GM12878 (cell line): ENCODE data around the gene RBM8A. TPM values are rescaled to one million over a fixed set of nuclear protein-coding genes. Genes with fewer than 3 reads are reported as not detected.

ENCODE experiments used
- ATAC-seq: fragments of 200-7000 bp; cut with Tn5 transposase; 3 replicates; pipeline ENCODE4 v1.9.1; 2020; ENCODE audit warnings: mild to moderate bottlenecking, moderate library complexity
- BruUV-seq: library from RNA; stranded (reverse); fragments of 400-500 nt; replicated peaks from 2 replicates; lab custom pipeline; 2021; lab: Mats Ljungman, UMichigan
- CTCF ChIA-PET: fragments of 300-600 bp; sonication (Branson Sonifier 250); formaldehyde crosslinking; extraction: SDS; loops from one replicate; lab custom pipeline; 2021; ENCODE audit warnings: inconsistent platforms; lab: Yijun Ruan, JAX
- POLR2A ChIA-PET: fragments of 350-600 bp; formaldehyde crosslinking; extraction: SDS; loops from one replicate; lab custom pipeline; 2021; ENCODE audit warnings: inconsistent platforms; lab: Charles Lee
- RAD21 ChIA-PET: fragments of 300-600 bp; sonication (Branson Sonifier 250); formaldehyde crosslinking; loops from one replicate; lab custom pipeline; 2023; ENCODE audit warnings: antibody characterized with exemption; ENCODE audit not compliant: unreplicated experiment; lab: Charles Lee
- SMC1A ChIA-PET: fragments of 300-600 bp; sonication (Branson Sonifier 250); formaldehyde crosslinking; loops from one replicate; lab custom pipeline; 2023; ENCODE audit not compliant: unreplicated experiment, uncharacterized antibody; lab: Charles Lee
- DNase-seq: peaks from one replicate; pipeline ENCODE4 v3.0.0-alpha.2; 2011; ENCODE audit warnings: low read depth, low spot score
- FAIRE-seq: peaks from 3 replicates; lab custom pipeline; 2011; peaks lifted over from hg19 to GRCh38; lab: Jason Lieb, UNC
- H2AFZ ChIP-seq: 2 replicates; pipeline ENCODE4 v1.6.0; 2011; ENCODE audit warnings: low read depth, low read length, control low read depth; ENCODE audit not compliant: control insufficient read depth
- H3K27ac ChIP-seq: 2 replicates; pipeline ENCODE4 v1.5.1; 2011; ENCODE audit warnings: control low read depth; ENCODE audit not compliant: control insufficient read depth, insufficient read depth
- H3K27me3 ChIP-seq, 2 experiments: replicated peaks in 1 of 2; 2 replicates each; pipeline versions ENCODE4 v1.6.0 to v1.6.1; 2011; ENCODE audit warnings: low read length in 1 of 2; ENCODE audit not compliant: control insufficient read depth in 2 of 2, insufficient read depth in 2 of 2
- H3K36me3 ChIP-seq, 2 experiments: 2 replicates each; pipeline ENCODE4 v1.5.1; 2011; ENCODE audit warnings: low read length in 1 of 2; ENCODE audit not compliant: control insufficient read depth in 2 of 2, insufficient read depth in 2 of 2
- H3K4me1 ChIP-seq: 2 replicates; pipeline ENCODE4 v1.6.1; 2011; ENCODE audit warnings: mild to moderate bottlenecking, low read length, moderate library complexity, mixed read lengths; ENCODE audit not compliant: control insufficient read depth, insufficient read depth
- H3K4me2 ChIP-seq: 2 replicates; pipeline ENCODE4 v1.6.0; 2011; ENCODE audit warnings: control low read depth; ENCODE audit not compliant: control insufficient read depth, insufficient read depth
- H3K4me3 ChIP-seq: fragments of 200-600 bp; sonication (generic); 2 replicates; pipeline ENCODE4 v1.5.1; 2016
- H3K79me2 ChIP-seq: 2 replicates; pipeline ENCODE4 v1.6.0; 2011; ENCODE audit warnings: low read length; ENCODE audit not compliant: control insufficient read depth, insufficient read depth
- H3K9ac ChIP-seq: 2 replicates; pipeline ENCODE4 v1.8.0; 2011; ENCODE audit warnings: low read length, control low read depth, mixed read lengths; ENCODE audit not compliant: control insufficient read depth, insufficient read depth
- H3K9me3 ChIP-seq: replicated peaks from 3 replicates; pipeline ENCODE4 v1.5.1; 2011; ENCODE audit warnings: mild to moderate bottlenecking, low read length; ENCODE audit not compliant: control insufficient read depth, insufficient read depth
- H4K20me1 ChIP-seq: 2 replicates; pipeline ENCODE4 v1.6.0; 2011; ENCODE audit not compliant: control insufficient read depth, insufficient read depth
- BCL11A ChIP-seq: IDR thresholded peaks from 2 replicates; pipeline ENCODE4 v1.6.1; 2011; ENCODE audit warnings: low read depth, low read length
- POLR2A ChIP-seq: IDR thresholded peaks from 2 replicates; pipeline ENCODE4 v1.6.1; 2011; ENCODE audit warnings: low read depth, mild to moderate bottlenecking, low read length
- SRF ChIP-seq, 2 experiments: IDR thresholded peaks; 2 replicates each; pipeline ENCODE4 v1.6.1; 2011; ENCODE audit warnings: low read depth in 2 of 2, low read length in 2 of 2, mild to moderate bottlenecking in 1 of 2, moderate library complexity in 1 of 2
- SUPT20H ChIP-seq: IDR thresholded peaks from 2 replicates; pipeline ENCODE4 v1.6.1; 2011; ENCODE audit warnings: low read depth, mild to moderate bottlenecking, low read length, moderate library complexity, borderline replicate concordance; ENCODE audit not compliant: control insufficient read depth
- WRNIP1 ChIP-seq: IDR thresholded peaks from 2 replicates; pipeline ENCODE4 v1.6.1; 2011; ENCODE audit warnings: low read depth, low read length, improper control_type of control experiment, borderline replicate concordance
- YY1 ChIP-seq: IDR thresholded peaks from 2 replicates; pipeline ENCODE4 v1.6.1; 2011; ENCODE audit warnings: low read depth, mild to moderate bottlenecking, low read length
- WGBS: methylation state at CpG from one replicate; pipeline ENCODE4 v1.1.6; 2016; ENCODE audit warnings: low lambda C conversion rate; ENCODE audit not compliant: insufficient replicate concordance, insufficient coverage; ENCODE audit errors: missing lambda C conversion rate; 5-methylcytosine and 5-hydroxymethylcytosine counted together
- in situ Hi-C: fragments of 300-500 bp; cut with MboI; formaldehyde crosslinking; loops from 9 replicates; pipeline ENCODE4 v1.14.3; 2018; ENCODE audit warnings: mixed read lengths
- intact Hi-C: fragments of 100-400 bp; cut with micrococcal nuclease; formaldehyde crosslinking; loops from one replicate; pipeline ENCODE4 v1.14.2; 2022; ENCODE audit not compliant: unreplicated experiment
- polyA plus RNA-seq, 11 experiments: library from polyadenylated mRNA; depleted of rRNA in 4 of 11; unstranded in 6 of 11; stranded (reverse) in 5 of 11; fragments of >200 nt; fragmentation: Nextera tagmentation in 4 of 11; fragmentation: Illumina TruSeq in 1 of 11; extraction: Ambion mirVana in 4 of 11; extraction: Trizol in 1 of 11; gene quantifications; 1 replicate in 1 of 11; 2 replicates in 10 of 11; pipeline versions ENCODE4 v1.2.1 to v1.2.3, GENCODE V29; 2011 to 2016; ENCODE audit warnings: inconsistent platforms in 2 of 11, missing spikeins in 2 of 11, low read depth in 1 of 11
- total RNA-seq, 4 experiments: library from RNA; depleted of rRNA in 3 of 4; stranded (reverse); fragments of >200 nt in 3 of 4; fragmentation: Illumina TruSeq in 1 of 4; extraction: Trizol in 1 of 4; gene quantifications; 2 replicates each; pipeline versions ENCODE4 v1.2.1 to v1.2.3, GENCODE V29; 2013 to 2021
- TF ChIP-seq, protein P1 (sequence below): IDR thresholded peaks from 2 replicates; pipeline ENCODE4 v1.6.1; 2012; ENCODE audit warnings: low read length, inconsistent platforms

The RBM8A gene
- total and polyA plus RNA-seq, 10 of the 15 experiments (the other 5 are each of a cell fraction or from before 2014, with no cell fraction given) = 110 to 1,248 (median 248) TPM

DNA sequence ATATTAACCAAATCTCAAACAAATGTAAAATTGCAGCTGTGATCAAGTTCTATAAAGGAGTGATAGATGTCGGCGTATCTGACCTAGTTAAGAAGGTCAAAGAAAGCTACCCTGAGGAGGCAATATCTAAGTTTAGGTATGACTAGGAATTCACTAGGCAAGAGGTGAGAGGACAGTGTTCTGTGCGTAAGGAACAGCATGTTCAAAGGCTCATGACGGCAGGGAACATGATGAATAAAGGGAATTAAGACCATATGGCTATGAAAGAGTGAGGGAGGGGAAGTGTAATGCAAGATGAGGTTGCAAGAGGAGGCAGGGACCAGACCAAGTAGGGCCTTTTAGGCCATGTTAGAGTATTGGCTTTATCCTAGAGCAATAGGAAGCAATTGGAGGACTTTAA, 21.9 kb upstream of the RBM8A start (continued):
- TF ChIP-seq, protein P1, sequence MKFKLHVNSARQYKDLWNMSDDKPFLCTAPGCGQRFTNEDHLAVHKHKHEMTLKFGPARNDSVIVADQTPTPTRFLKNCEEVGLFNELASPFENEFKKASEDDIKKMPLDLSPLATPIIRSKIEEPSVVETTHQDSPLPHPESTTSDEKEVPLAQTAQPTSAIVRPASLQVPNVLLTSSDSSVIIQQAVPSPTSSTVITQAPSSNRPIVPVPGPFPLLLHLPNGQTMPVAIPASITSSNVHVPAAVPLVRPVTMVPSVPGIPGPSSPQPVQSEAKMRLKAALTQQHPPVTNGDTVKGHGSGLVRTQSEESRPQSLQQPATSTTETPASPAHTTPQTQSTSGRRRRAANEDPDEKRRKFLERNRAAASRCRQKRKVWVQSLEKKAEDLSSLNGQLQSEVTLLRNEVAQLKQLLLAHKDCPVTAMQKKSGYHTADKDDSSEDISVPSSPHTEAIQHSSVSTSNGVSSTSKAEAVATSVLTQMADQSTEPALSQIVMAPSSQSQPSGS = no peak
- TF ChIP-seq SUPT20H (no peak), WRNIP1 (no peak)

DNA sequence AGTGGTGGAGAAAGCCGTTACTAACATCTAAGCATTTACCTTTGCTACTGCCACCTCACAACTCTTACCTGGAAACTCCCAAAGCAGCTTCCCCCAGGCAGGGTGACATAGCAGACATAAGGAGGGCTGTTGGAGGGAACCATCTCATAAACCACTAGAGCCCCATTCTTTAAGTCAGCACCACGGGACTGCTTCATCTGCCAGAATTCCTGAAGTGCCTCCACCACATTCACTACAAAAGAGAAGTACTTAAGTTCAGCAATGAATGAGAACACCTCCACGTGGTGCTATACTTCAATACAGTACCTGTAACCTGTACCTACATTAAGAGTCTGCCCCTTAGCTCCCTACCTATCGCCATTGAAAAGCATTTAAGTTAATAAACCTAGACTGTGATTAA, 20.3 kb upstream of the RBM8A start:
- peaks cover 0 to 5% of the 10 kb centered on the region in 2 experiments; a peak in 1 of 4 replicates for H3K36me3 ChIP-seq
- TF ChIP-seq SRF (IDR thresholded peaks at IDR 0.05; ENCODE audit: low read depth in 2 of 2, low read length in 2 of 2) (no peak), YY1 (no peak), BCL11A (no peak), POLR2A (no peak)
- FAIRE-seq (no peak), ATAC-seq (no peak), DNase-seq (no peak)
- in situ Hi-C loops (no loop called here), intact Hi-C loops (no loop called here)
- ChIA-PET POLR2A (no interaction called here), CTCF (no interaction called here), SMC1A (no interaction called here), RAD21 (no interaction called here)
- no peak overlapping the region for H3K4me2 ChIP-seq
- no peaks in the 10 kb centered on the region for H3K9me3 ChIP-seq
- H3K4me1 ChIP-seq = no peaks in the 10 kb centered on the region
- H4K20me1 ChIP-seq = no peaks in the 10 kb centered on the region
- no TSS peak for BruUV-seq
- no peaks in the 10 kb centered on the region; the same call in 1 of the 2 replicates for H3K79me2 ChIP-seq
- no peak overlapping the region for H3K4me3 ChIP-seq
- no peaks in the 10 kb centered on the region for H3K27me3 ChIP-seq
- no peak overlapping the region for H3K9ac ChIP-seq
- no peak overlapping the region for H2AFZ ChIP-seq
- 75% methylated on average over 4 of the region's 4 CpGs for WGBS
- H3K27ac ChIP-seq = no peak overlapping the region
